Measurements from ENCODE around the gene ATG7. TPM values are rescaled to one million over a fixed set of nuclear protein-coding genes. Genes with fewer than 3 reads are reported as not detected.
"Not testable (repeated sequence)": the region's sequence is repeated elsewhere in the genome, so short reads cannot be mapped to it uniquely, and the experiment has no call there.

The ATG7 gene
- total RNA-seq, 2 experiments from 2014 or later: 25.9 to 27.0 TPM

DNA sequence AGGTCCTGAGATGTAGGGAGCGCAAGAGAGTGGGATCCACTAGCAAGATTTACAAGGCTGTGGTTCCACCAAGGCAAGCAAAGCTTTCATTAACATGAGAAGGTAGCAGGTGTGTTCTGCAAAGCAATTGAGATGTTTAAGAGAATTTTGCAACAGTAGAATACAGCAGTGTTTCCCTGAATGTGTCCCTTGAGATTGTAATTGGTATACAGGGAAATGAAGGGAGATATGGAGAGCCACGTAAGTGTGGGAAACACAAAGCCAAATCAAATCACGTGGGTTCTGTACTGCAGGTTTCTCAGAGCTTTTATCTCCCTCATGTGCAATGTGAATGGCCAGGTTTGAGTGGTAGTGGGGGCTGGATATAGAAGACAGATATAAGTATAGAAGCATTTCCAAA, 67.3 kb downstream of the ATG7 start:
- H3K9me3 Mint-ChIP-seq: no peaks in the 10 kb centered on the region
- CTCF ChIA-PET: interaction anchor here (0.6 to 1.4 kb wide), 2 partner anchors 15 to 279 kb away, joined by 4 to 5 read pairs; no protein-coding TSS in a partner anchor
- no peak overlapping the region for H3K27ac Mint-ChIP-seq
- no peak overlapping the region for H3K4me3 Mint-ChIP-seq
- no peaks in the 10 kb centered on the region for H3K4me1 Mint-ChIP-seq (ENCODE audit: low read depth)
- peaks cover 18% of the 10 kb centered on the region for H3K36me3 Mint-ChIP-seq (ENCODE audit: low read depth)
- DNase-seq: no peak
- H3K27me3 Mint-ChIP-seq (ENCODE audit: low read depth): no peaks in the 10 kb centered on the region
- intact Hi-C loops (cut with micrococcal nuclease): loop anchor here (5.0 to 10.0 kb wide), 3 partner anchors 313 to 585 kb away; no protein-coding TSS in a partner anchor

DNA sequence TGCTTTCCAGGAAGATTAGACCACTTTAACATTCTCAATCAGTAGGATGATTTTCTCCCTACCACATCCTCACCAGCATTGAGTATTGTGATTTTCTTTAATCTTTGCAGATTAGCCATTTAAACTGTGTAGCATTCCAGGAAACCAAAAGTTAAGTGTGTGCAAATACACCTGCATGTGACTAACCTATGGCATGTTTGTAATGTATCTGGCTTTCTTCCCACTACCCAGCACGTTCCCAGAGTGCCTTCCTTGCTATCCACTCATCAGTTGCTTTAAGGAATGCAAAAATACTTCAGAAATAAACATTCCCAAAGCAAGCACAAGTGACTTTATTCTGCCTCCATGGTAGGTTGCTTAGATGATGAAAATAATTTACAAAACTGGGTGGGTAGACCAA, 74.2 kb downstream of the ATG7 start:
- no peak for DNase-seq
- Mint-ChIP-seq H3K27me3 (ENCODE audit: low read depth) (no peaks in the 10 kb centered on the region), H3K36me3 (ENCODE audit: low read depth) (peaks cover 57% of the 10 kb centered on the region), H3K27ac (no peak overlapping the region), H3K9me3 (no peaks in the 10 kb centered on the region), H3K4me1 (ENCODE audit: low read depth) (no peaks in the 10 kb centered on the region), H3K4me3 (no peak overlapping the region)
- CTCF ChIA-PET: no interaction called here
- intact Hi-C loops (cut with micrococcal nuclease): no loop called here

DNA sequence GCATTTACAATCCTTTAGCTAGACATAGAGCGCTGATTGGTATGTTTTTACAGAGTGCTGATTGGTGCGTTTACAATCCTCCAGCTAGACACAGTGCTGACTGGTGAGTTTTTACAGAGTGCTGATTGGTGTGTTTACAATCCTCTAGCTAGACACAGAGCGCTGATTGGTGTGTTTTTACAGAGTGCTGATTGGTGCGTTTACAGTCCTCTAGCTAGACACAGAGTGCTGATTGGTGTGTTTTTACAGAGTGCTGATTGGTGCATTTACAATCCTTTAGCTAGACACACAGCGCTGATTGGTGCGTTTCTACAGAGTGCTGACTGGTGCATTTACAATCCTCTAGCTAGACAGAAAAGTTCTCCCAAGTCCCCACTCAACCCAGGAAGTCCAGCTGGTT, 76.7 kb downstream of the ATG7 start:
- H3K4me3 Mint-ChIP-seq; H3K27me3 Mint-ChIP-seq (ENCODE audit: low read depth); H3K27ac Mint-ChIP-seq; H3K4me1 Mint-ChIP-seq (ENCODE audit: low read depth); H3K9me3 Mint-ChIP-seq; DNase-seq; intact Hi-C loops (cut with micrococcal nuclease); CTCF ChIA-PET: not testable (repeated sequence)
- peaks cover 58% of the 10 kb centered on the region for H3K36me3 Mint-ChIP-seq (ENCODE audit: low read depth)

DNA sequence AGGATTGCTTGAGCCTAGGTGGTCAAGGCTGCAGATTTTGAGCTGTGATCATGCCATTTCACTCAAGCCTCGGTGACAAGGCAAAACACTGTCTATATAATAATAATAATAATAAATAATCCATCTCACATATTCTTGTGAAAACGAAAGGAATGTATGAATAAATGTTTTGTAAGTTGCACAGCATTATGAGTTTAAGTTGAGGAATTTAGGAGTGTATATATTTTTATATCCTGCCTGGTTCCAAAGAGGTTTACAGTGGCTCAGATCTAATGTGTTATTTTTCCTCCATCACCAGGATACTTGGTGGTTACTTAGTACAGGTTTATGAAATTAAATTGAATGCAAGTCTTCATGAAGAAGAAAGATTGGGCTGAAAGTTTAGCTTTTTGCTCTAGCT, 77.2 kb downstream of the ATG7 start:
- H3K27me3 Mint-ChIP-seq (ENCODE audit: low read depth): no peaks in the 10 kb centered on the region
- no peak for DNase-seq
- CTCF ChIA-PET: no interaction called here
- no peaks in the 10 kb centered on the region for H3K4me1 Mint-ChIP-seq (ENCODE audit: low read depth)
- peaks cover 53% of the 10 kb centered on the region for H3K36me3 Mint-ChIP-seq (ENCODE audit: low read depth)
- intact Hi-C loops (cut with micrococcal nuclease): no loop called here
- H3K27ac Mint-ChIP-seq: no peak overlapping the region
- H3K4me3 Mint-ChIP-seq: no peak overlapping the region
- H3K9me3 Mint-ChIP-seq: no peaks in the 10 kb centered on the region

DNA sequence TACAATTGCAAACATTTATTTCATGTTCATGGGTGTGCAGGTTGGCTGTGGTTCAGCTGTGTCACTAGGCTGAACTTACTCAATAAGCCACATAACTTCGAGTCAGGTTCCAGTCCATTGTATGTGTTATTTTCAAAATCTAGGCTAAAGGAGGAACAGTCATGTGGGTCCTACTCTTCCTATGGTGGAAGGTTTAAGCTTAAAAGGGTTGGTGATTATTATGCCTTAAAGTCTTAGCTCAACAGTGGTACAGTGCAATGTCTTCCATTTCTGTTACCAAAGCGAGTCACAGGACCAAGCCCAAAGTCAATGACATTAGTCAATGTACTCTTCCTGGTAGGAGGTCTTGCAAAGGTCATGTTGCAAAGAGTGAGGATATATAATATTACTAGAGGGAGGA, 78.2 kb downstream of the ATG7 start:
- no peak for DNase-seq
- H3K4me3 Mint-ChIP-seq: no peak overlapping the region
- H3K27ac Mint-ChIP-seq: no peak overlapping the region
- intact Hi-C loops (cut with micrococcal nuclease): no loop called here
- H3K4me1 Mint-ChIP-seq (ENCODE audit: low read depth): no peaks in the 10 kb centered on the region
- H3K9me3 Mint-ChIP-seq: no peaks in the 10 kb centered on the region
- no peaks in the 10 kb centered on the region for H3K27me3 Mint-ChIP-seq (ENCODE audit: low read depth)
- CTCF ChIA-PET: interaction anchor here (0.6 kb wide), 1 partner anchor 295 kb away, joined by 4 read pairs; no protein-coding TSS in a partner anchor
- peaks cover 53% of the 10 kb centered on the region for H3K36me3 Mint-ChIP-seq (ENCODE audit: low read depth)

DNA sequence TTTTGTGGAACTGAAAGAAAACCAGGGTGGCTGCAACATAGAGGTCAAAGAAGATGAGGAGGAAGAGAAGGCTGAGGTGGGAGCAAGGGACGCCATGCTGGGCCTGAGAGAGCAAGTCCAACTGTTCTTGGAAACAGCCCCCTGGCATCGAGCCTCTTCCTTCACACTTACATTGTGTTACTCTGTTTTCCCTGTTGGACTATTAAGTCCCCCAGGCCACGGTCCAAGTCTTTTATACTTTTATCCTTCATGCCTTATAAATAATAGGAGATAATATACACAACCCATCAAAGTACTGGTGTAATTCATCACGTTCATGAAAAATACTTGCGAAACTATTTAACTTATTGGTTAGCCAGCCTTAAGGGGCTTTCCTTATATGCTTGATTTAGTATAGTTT, 79.3 kb downstream of the ATG7 start:
- H3K27ac Mint-ChIP-seq: no peak overlapping the region
- DNase-seq: no peak
- no peaks in the 10 kb centered on the region for H3K9me3 Mint-ChIP-seq
- peaks cover 47% of the 10 kb centered on the region for H3K36me3 Mint-ChIP-seq (ENCODE audit: low read depth)
- intact Hi-C loops (cut with micrococcal nuclease): no loop called here
- H3K4me1 Mint-ChIP-seq (ENCODE audit: low read depth): no peaks in the 10 kb centered on the region
- CTCF ChIA-PET: interaction anchor here (0.6 kb wide), 1 partner anchor 106 kb away, joined by 3 read pairs; no protein-coding TSS in a partner anchor
- H3K27me3 Mint-ChIP-seq (ENCODE audit: low read depth): no peaks in the 10 kb centered on the region
- no peak overlapping the region for H3K4me3 Mint-ChIP-seq

DNA sequence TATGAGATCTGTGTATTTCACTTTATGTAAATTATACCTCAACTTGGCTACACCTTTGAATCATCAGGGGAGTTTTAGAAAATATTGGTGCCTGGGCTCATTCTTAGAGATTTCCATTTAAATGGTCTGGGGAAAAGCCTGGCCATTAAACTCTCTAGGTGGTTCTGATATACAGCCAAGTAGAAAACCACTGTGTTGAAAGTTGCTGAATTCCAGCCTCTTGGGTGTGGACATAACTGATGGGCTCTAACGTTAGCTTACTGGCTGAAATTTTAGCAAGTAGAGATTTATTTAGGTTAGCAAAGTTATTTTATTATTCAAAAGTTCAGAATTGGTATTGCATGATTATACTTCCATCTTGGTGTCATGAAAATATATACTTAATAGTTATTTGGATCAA, 84.1 kb downstream of the ATG7 start:
- DNase-seq: no peak
- no peaks in the 10 kb centered on the region for H3K4me1 Mint-ChIP-seq (ENCODE audit: low read depth)
- no peaks in the 10 kb centered on the region for H3K9me3 Mint-ChIP-seq
- no peaks in the 10 kb centered on the region for H3K27me3 Mint-ChIP-seq (ENCODE audit: low read depth)
- CTCF ChIA-PET: interaction anchor here (1.0 kb wide), 1 partner anchor 295 kb away, joined by 3 read pairs; no protein-coding TSS in a partner anchor
- peaks cover 21% of the 10 kb centered on the region for H3K36me3 Mint-ChIP-seq (ENCODE audit: low read depth)
- H3K4me3 Mint-ChIP-seq: no peak overlapping the region
- H3K27ac Mint-ChIP-seq: no peak overlapping the region
- intact Hi-C loops (cut with micrococcal nuclease): no loop called here

DNA sequence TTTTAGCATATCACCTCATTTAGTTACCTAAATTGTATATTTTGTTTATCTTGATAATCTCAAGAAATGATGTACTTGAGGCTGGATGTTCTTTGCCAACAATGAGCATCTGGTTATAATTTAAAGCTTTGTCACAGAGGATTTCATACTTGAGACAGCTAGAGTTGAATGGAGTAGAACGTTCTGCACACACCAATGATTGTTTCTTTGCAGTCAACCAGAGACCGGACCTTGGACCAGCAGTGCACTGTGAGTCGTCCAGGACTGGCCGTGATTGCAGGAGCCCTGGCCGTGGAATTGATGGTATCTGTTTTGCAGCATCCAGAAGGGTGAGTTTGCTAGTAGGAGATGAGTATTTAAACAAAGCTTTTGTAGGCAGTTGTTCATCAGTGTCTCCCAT, 90.4 kb downstream of the ATG7 start:
- Mint-ChIP-seq H3K36me3 (ENCODE audit: low read depth) (peaks cover 47% of the 10 kb centered on the region), H3K4me3 (no peak overlapping the region), H3K4me1 (ENCODE audit: low read depth) (peaks cover 4% of the 10 kb centered on the region), H3K27ac (no peak overlapping the region), H3K27me3 (ENCODE audit: low read depth) (no peaks in the 10 kb centered on the region), H3K9me3 (no peaks in the 10 kb centered on the region)
- intact Hi-C loops (cut with micrococcal nuclease): no loop called here
- DNase-seq: no peak
- CTCF ChIA-PET: interaction anchor here (0.6 to 0.7 kb wide), 2 partner anchors 28 to 205 kb away, joined by 3 read pairs; no protein-coding TSS in a partner anchor

DNA sequence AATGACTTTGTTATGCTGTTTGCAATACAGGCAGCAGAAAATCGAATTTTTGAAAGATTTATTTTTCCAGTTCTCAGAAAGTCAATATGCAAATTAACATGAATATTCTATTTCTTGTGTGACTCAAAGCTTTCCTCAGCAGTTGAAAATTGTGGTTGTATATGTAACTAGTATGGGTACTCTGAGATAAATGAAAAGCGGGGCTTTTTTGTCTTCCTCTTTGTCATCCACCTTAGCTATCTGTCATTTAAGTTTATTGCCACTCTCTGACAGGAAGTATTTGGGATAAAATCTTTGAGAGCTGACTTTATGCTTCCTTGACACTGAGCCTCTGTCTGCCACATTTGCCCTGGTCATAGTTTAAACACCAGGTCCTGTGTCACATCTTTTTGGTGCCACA, 91.5 kb downstream of the ATG7 start:
- H3K27ac Mint-ChIP-seq: no peak overlapping the region
- intact Hi-C loops (cut with micrococcal nuclease): no loop called here
- no peaks in the 10 kb centered on the region for H3K27me3 Mint-ChIP-seq (ENCODE audit: low read depth)
- no peak for DNase-seq
- no peak overlapping the region for H3K4me3 Mint-ChIP-seq
- peaks cover 4% of the 10 kb centered on the region for H3K4me1 Mint-ChIP-seq (ENCODE audit: low read depth)
- H3K36me3 Mint-ChIP-seq (ENCODE audit: low read depth): peaks cover 46% of the 10 kb centered on the region
- CTCF ChIA-PET: interaction anchor here (1.2 kb wide), 1 partner anchor 303 kb away, joined by 3 read pairs; no protein-coding TSS in a partner anchor
- no peaks in the 10 kb centered on the region for H3K9me3 Mint-ChIP-seq

DNA sequence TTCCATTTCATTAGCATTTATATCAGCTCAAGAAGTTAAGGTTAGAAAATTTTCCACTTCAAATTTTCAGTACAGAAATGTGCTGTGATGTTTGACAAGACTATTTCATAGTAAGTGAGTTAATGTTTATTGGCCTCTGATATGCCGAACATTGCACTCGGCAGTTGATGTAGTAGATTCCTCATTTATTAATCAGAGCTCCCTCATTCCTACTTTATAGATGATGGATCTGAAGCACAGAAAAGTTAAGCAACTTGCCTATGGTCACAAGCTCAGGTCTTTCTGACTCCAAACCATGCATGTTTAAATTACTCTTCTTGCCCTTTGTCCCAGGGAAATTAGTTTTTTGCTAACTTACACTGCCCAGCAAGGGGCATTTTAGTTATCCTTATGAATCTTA, 92.0 kb downstream of the ATG7 start:
- CTCF ChIA-PET: interaction anchor here (1.2 kb wide), 1 partner anchor 304 kb away, joined by 3 read pairs; no protein-coding TSS in a partner anchor
- Mint-ChIP-seq H3K36me3 (ENCODE audit: low read depth) (peaks cover 49% of the 10 kb centered on the region), H3K27ac (no peak overlapping the region), H3K27me3 (ENCODE audit: low read depth) (no peaks in the 10 kb centered on the region), H3K9me3 (no peaks in the 10 kb centered on the region), H3K4me1 (ENCODE audit: low read depth) (peaks cover 4% of the 10 kb centered on the region), H3K4me3 (no peak overlapping the region)
- no peak for DNase-seq
- intact Hi-C loops (cut with micrococcal nuclease): no loop called here

DNA sequence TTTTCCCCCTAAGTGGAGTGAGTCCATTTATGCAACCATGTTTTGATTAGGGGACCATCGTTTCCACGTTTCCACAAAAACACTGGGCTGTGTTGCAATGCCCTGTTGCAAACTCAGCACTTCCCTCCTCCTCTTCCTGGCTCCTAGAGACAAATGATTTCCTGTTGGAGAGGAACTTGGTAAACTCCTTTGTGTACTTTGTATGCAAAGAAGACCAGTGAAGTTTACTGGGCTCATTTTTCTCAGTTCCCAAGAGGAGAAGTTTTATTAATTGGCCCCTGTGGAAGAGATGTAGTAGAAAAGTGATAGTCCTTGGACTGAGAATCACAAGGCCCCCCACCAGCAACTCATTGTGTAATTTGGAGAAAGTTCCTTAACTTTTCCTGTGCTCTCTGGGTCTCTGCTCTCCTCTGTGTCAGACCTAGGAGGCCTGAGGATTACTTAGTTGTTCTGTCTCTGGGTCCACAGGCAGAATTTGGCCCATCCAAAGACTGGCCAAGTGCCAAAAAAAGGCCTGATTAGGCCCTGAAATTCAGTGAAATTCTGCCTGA, 95.0 kb downstream of the ATG7 start:
- Mint-ChIP-seq H3K4me3 (no peak overlapping the region), H3K4me1 (ENCODE audit: low read depth) (peaks cover 4% of the 10 kb centered on the region), H3K27ac (no peak overlapping the region), H3K9me3 (no peaks in the 10 kb centered on the region), H3K36me3 (ENCODE audit: low read depth) (peaks cover 46% of the 10 kb centered on the region), H3K27me3 (ENCODE audit: low read depth) (no peaks in the 10 kb centered on the region)
- no peak for DNase-seq
- intact Hi-C loops (cut with micrococcal nuclease): no loop called here
- CTCF ChIA-PET: interaction anchor here (0.6 kb wide), 1 partner anchor 307 kb away, joined by 3 read pairs; no protein-coding TSS in a partner anchor

DNA sequence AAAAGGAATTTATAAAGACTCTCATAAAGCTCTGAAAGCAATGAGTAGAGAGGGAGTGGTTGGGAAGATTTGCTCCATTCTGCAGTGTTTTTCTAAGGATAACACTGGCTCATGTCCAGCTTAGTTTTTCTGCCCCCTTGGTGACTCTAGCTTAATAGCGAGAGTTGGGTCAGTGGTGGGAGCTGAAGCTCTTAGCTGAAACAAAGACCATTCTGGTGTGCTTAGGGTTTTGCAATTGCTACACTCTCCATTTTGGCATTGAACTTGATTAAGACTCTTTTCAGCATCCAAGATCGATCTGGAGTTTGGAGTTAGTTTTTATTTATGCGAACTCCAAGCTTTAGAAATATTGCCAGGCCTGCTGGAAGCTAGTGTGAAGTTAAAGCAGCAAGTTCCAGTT, 98.0 kb downstream of the ATG7 start:
- Mint-ChIP-seq H3K9me3 (no peaks in the 10 kb centered on the region), H3K36me3 (ENCODE audit: low read depth) (peaks cover 31% of the 10 kb centered on the region), H3K27me3 (ENCODE audit: low read depth) (no peaks in the 10 kb centered on the region), H3K4me3 (no peak overlapping the region), H3K4me1 (ENCODE audit: low read depth) (peaks cover 2% of the 10 kb centered on the region), H3K27ac (no peak overlapping the region)
- intact Hi-C loops (cut with micrococcal nuclease): no loop called here
- no peak for DNase-seq
- CTCF ChIA-PET: no interaction called here

DNA sequence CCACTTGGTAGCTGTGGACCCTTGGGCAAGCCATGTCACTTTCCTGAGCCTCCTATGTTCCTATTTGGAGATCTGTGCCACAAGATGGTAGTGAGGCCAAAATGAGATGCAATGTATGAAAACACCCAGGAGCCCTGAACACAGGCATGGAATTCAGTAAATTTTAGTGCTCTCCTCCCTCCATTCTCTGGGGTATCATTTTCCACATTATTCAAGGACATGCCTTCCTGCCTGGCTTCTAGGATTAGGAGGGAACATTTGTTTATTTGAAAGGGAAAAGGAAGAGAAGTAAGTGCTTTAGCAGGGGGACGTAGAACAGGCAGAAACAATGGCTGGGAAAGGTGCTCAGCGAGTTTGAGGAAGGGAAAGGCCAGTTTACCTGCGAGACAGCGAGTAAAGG, 98.8 kb downstream of the ATG7 start:
- H3K4me3 Mint-ChIP-seq: no peak overlapping the region
- peaks cover 2% of the 10 kb centered on the region for H3K4me1 Mint-ChIP-seq (ENCODE audit: low read depth)
- H3K36me3 Mint-ChIP-seq (ENCODE audit: low read depth): peaks cover 26% of the 10 kb centered on the region
- DNase-seq: no peak
- intact Hi-C loops (cut with micrococcal nuclease): no loop called here
- no peak overlapping the region for H3K27ac Mint-ChIP-seq
- H3K27me3 Mint-ChIP-seq (ENCODE audit: low read depth): no peaks in the 10 kb centered on the region
- no peaks in the 10 kb centered on the region for H3K9me3 Mint-ChIP-seq
- CTCF ChIA-PET: no interaction called here

Data from activated naive CD4-positive, alpha-beta T cell treated with anti-CD3 and anti-CD28 coated beads for 36 hours (primary cell).